H1 (cell line): ENCODE measurements around the gene ARHGAP42. TPM values are rescaled to one million over a fixed set of nuclear protein-coding genes. Genes with fewer than 3 reads are reported as not detected.

Source experiments
- CHD1 ChIP-seq: IDR thresholded peaks from 2 replicates; pipeline ENCODE4 v1.6.1; 2012; ENCODE audit warnings: low read depth, low read length, improper control_type of control experiment
- CHD2 ChIP-seq: IDR thresholded peaks from 2 replicates; pipeline ENCODE4 v1.6.1; 2012; ENCODE audit warnings: low read length, improper control_type of control experiment
- CTCF ChIP-seq, 3 experiments: IDR thresholded peaks; 1 replicate in 2 of 3; 2 replicates in 1 of 3; pipeline versions ENCODE4 v1.5.1 to v1.6.1; 2011; ENCODE audit warnings: low read length in 3 of 3, mild to moderate bottlenecking in 3 of 3, inconsistent platforms in 2 of 3, low read depth in 1 of 3, moderate library complexity in 1 of 3; ENCODE audit not compliant: insufficient read depth in 1 of 3; ENCODE audit errors: control extremely low read depth in 1 of 3
- RBBP5 ChIP-seq: IDR thresholded peaks from 2 replicates; pipeline ENCODE4 v1.7.1; 2012; ENCODE audit warnings: low read depth, mild to moderate bottlenecking, inconsistent platforms, low read length, moderate library complexity, borderline replicate concordance
- polyA plus RNA-seq, 7 experiments: library from polyadenylated mRNA; depleted of rRNA in 3 of 7; stranded (reverse) in 5 of 7; unstranded in 2 of 7; fragments of >200 nt in 5 of 7; fragments of 200-250 nt in 2 of 7; gene quantifications; 1 replicate in 5 of 7; 2 replicates in 1 of 7; 4 replicates in 1 of 7; pipeline versions ENCODE4 v1.2.1 to v1.2.3, GENCODE V29; 2011 to 2013; ENCODE audit warnings: missing spikeins in 2 of 7, mixed read lengths in 2 of 7
- total RNA-seq: library from RNA; stranded (reverse); fragmentation: NEBNext Ultra II Directional; extraction: Animal tissue kit (Norgen Biotek cat#: 25700); gene quantifications from 2 replicates; pipeline ENCODE4 v1.2.1, GENCODE V29; 2021

The ARHGAP42 gene
- total and polyA plus RNA-seq, 2 of the 8 experiments (the other 6 are each of a cell fraction or from before 2014, with no cell fraction given), result 22.2 to 33.5 TPM

- TF ChIP-seq CTCF (IDR thresholded peaks at IDR 0.05; ENCODE audit: control extremely low read depth in 1 of 3, insufficient read depth in 1 of 3, low read depth in 1 of 3, low read length in 3 of 3), result no peak
- no peak for TF ChIP-seq CHD2
- TF ChIP-seq CHD1, result no peak
- TF ChIP-seq RBBP5, result no peak
Measured at GRCh38 chr11:100746448-100746847, 59.4 kb downstream of the ARHGAP42 start (continued).
